Loucy (cell line): ENCODE results near the gene MRO.

Experiments used
- EZH2phosphoT487 ChIP-seq: fragments of 200-600 bp; IDR thresholded peaks from 2 replicates; pipeline ENCODE4 v1.6.1; 2018; ENCODE audit warnings: antibody characterized with exemption, mild to moderate bottlenecking, moderate library complexity, borderline replicate concordance
- TF ChIP-seq, protein P1 (sequence below): fragments of 200-600 bp; sonication (generic); conservative IDR thresholded peaks from 2 replicates; pipeline ENCODE4 v1.5.1; 2014; ENCODE audit warnings: mild to moderate bottlenecking, antibody characterized with exemption, low read length

DNA sequence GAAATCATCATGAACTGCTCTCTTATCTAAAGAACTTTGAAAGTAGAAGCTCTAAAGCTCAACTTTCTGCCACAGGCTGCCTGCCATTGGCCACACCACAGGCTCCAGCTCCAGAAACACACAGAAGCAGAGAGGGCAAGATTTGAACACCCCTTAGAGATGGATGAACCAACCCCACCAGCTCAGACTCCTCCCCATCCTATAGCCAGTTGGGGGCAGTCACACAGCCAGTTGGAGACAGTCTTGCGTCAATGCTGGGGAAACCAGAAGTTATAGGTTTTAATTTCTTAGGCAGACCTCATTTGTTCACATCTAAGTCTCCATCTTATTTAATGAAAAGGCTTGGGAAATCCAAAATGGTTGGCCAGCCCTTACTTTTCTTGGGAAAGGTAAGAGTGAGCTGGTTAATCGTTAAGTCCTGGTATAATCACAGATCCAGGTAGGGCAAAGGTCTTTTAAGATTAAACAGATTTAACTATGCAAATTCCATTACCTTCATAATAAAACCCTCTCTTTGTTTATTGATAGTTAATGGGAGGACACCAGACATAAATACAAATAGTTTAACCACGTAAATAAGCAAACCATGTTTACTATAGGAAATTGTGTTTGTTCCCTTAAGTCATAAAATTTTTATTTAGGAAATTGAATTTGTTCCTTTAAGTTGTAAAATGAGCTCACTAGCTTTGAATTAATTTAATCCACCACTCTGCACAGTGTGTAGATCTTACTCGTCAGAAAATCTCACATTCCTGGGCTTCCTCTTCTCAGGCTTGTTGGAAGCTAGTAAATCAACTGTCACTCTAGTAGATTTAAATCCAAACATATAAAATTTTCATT, 28.0 kb downstream of the MRO start:
- TF ChIP-seq, protein P1, sequence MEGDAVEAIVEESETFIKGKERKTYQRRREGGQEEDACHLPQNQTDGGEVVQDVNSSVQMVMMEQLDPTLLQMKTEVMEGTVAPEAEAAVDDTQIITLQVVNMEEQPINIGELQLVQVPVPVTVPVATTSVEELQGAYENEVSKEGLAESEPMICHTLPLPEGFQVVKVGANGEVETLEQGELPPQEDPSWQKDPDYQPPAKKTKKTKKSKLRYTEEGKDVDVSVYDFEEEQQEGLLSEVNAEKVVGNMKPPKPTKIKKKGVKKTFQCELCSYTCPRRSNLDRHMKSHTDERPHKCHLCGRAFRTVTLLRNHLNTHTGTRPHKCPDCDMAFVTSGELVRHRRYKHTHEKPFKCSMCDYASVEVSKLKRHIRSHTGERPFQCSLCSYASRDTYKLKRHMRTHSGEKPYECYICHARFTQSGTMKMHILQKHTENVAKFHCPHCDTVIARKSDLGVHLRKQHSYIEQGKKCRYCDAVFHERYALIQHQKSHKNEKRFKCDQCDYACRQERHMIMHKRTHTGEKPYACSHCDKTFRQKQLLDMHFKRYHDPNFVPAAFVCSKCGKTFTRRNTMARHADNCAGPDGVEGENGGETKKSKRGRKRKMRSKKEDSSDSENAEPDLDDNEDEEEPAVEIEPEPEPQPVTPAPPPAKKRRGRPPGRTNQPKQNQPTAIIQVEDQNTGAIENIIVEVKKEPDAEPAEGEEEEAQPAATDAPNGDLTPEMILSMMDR: no peak
- TF ChIP-seq EZH2phosphoT487: no peak
